K562 (cell line): ENCODE data around the gene TXNRD2. TPM values are rescaled to one million over a fixed set of nuclear protein-coding genes. Genes with fewer than 3 reads are reported as not detected.
A peak's percentile ranks its signal among the peaks of the same experiment; 100 is the strongest.

Experiments used
- GTF3C2 ChIP-seq: IDR thresholded peaks from 3 replicates; pipeline ENCODE4 v1.6.1; 2011; ENCODE audit warnings: borderline replicate concordance, mild to moderate bottlenecking, moderate library complexity; ENCODE audit not compliant: insufficient read length; ENCODE audit errors: extremely low read depth
- HDGF ChIP-seq: fragments of 450-650 bp; IDR thresholded peaks from 2 replicates; pipeline ENCODE4 v1.6.1; 2016
- MAFF ChIP-seq: IDR thresholded peaks from 2 replicates; pipeline ENCODE4 v1.6.1; 2012; ENCODE audit warnings: low read length, improper control_type of control experiment
- MAX ChIP-seq: sonication (generic); formaldehyde crosslinking; IDR thresholded peaks from 2 replicates; pipeline ENCODE4 v1.9.0; 2022; ENCODE audit warnings: mild to moderate bottlenecking, missing genetic modification reagents
- PRPF4 ChIP-seq: fragments of 200-400 bp; formaldehyde crosslinking; IDR thresholded peaks from one replicate; pipeline ENCODE4 v1.6.1; 2017; ENCODE audit warnings: low read length, low read depth, mild to moderate bottlenecking; ENCODE audit not compliant: insufficient read depth, poor library complexity, severe bottlenecking
- XRCC4 ChIP-seq: IDR thresholded peaks from one replicate; pipeline ENCODE4 v1.6.1; 2011; ENCODE audit not compliant: insufficient read depth, insufficient read length; ENCODE audit errors: extremely low read depth
- ZBTB11 ChIP-seq, 3 experiments: fragments of 200-800 bp in 1 of 3; fragments of 250-450 bp in 1 of 3; fragments of 450-650 bp in 1 of 3; sonication (Bioruptor Pico) in 1 of 3; sonication (Bioruptor generic) in 1 of 3; formaldehyde crosslinking in 1 of 3; IDR thresholded peaks; 2 replicates each; pipeline versions ENCODE4 v1.6.1 to v1.8.0; 2016 to 2022; ENCODE audit warnings: mild to moderate bottlenecking in 2 of 3, missing genetic modification characterization in 2 of 3, missing compliant biosample characterization in 1 of 3, moderate library complexity in 1 of 3
- ZNF12 ChIP-seq: sonication (generic); formaldehyde crosslinking; IDR thresholded peaks from 2 replicates; pipeline ENCODE4 v1.4.0; 2020; ENCODE audit warnings: mild to moderate bottlenecking, missing genetic modification reagents
- ZNF263 ChIP-seq: sonication (generic); formaldehyde crosslinking; IDR thresholded peaks from 2 replicates; pipeline ENCODE4 v1.8.0; 2022; ENCODE audit warnings: mild to moderate bottlenecking, missing genetic modification reagents, borderline replicate concordance
- ZNF609 ChIP-seq: sonication (generic); formaldehyde crosslinking; IDR thresholded peaks from 2 replicates; pipeline ENCODE4 v1.8.1; 2023; ENCODE audit warnings: missing genetic modification reagents, mild to moderate bottlenecking, borderline replicate concordance
- ZNF740 ChIP-seq, 3 experiments: fragments of 200-800 bp in 1 of 3; sonication (Bioruptor generic) in 1 of 3; sonication (generic) in 1 of 3; formaldehyde crosslinking in 1 of 3; IDR thresholded peaks; 2 replicates each; pipeline versions ENCODE4 v1.6.1 to v1.8.0; 2016 to 2022; ENCODE audit warnings: mild to moderate bottlenecking in 2 of 3, missing compliant biosample characterization in 2 of 3, missing genetic modification characterization in 2 of 3, missing genetic modification reagents in 1 of 3
- polyA plus RNA-seq, 8 experiments: library from polyadenylated mRNA; depleted of rRNA in 4 of 8; stranded (reverse) in 5 of 8; unstranded in 3 of 8; fragments of >200 nt; fragmentation: Nextera tagmentation in 2 of 8; fragmentation: Illumina TruSeq in 1 of 8; extraction: Ambion mirVana in 2 of 8; extraction: Trizol in 1 of 8; gene quantifications; 2 replicates each; pipeline versions ENCODE4 v1.2.1 to v1.2.3, GENCODE V29; 2011 to 2014; ENCODE audit warnings: inconsistent platforms in 1 of 8, missing spikeins in 1 of 8
- total RNA-seq, 7 experiments: library from RNA; depleted of rRNA in 6 of 7; stranded (reverse); fragments of >200 nt in 6 of 7; fragmentation: Illumina TruSeq in 2 of 7; extraction: Trizol in 2 of 7; gene quantifications; 2 replicates each; pipeline versions ENCODE4 v1.2.1 to v1.2.3, GENCODE V29; 2011 to 2021; ENCODE audit warnings: low replicate concordance in 1 of 7

TXNRD2 gene
- total and polyA plus RNA-seq, 9 of the 15 experiments (the other 6 are each of a cell fraction or from before 2014, with no cell fraction given), result 3.3 to 80.2 (median 49.4) TPM

- TF ChIP-seq ZNF740 (CRISPR knock-in tag; IDR thresholded peaks at IDR 0.05) (no peak), ZNF740 (tag; IDR thresholded peaks at IDR 0.05) (no peak), MAFF (peak; percentile 42; the same call in 1 of the 2 replicates), XRCC4 (no peak), GTF3C2 (no peak), MAX (no peak), PRPF4 (no peak), ZNF263 (CRISPR knock-in tag) (no peak), ZBTB11 (CRISPR knock-in tag; IDR thresholded peaks at IDR 0.05) (peak in 1 of 3 experiments; percentile 20; a peak in 1 of 6 replicates), HDGF (peak; percentile 100), ZNF12 (no peak), ZNF609 (no peak)
Measured at GRCh38 chr22:19909350-19910179, 32.1 kb downstream of the TXNRD2 start (continued).
